ENCODE data around the gene G6PC2. TPM values are rescaled to one million over a fixed set of nuclear protein-coding genes. Genes with fewer than 3 reads are reported as not detected.
A peak's percentile ranks its signal among the peaks of the same experiment; 100 is the strongest.

The G6PC2 gene
- total RNA-seq, 1 donor from 2014 or later: not detected

GRCh38 chr2:168889635-168890005, 11.5 kb upstream of the G6PC2 start:
- Mint-ChIP-seq H3K4me3 (ENCODE audit: unreplicated experiment) (peak overlapping the region; percentile 93), H3K36me3 (ENCODE audit: low read depth, unreplicated experiment) (no peaks in the 10 kb centered on the region), H3K4me1 (ENCODE audit: low read depth, unreplicated experiment) (no peaks in the 10 kb centered on the region), H3K27ac (ENCODE audit: unreplicated experiment) (no peak overlapping the region), H3K9me3 (ENCODE audit: unreplicated experiment) (no peaks in the 10 kb centered on the region), H3K27me3 (ENCODE audit: low read depth, unreplicated experiment) (peaks cover 6% of the 10 kb centered on the region)
- H3K4me3 ChIP-seq (ENCODE audit: insufficient read depth, low read depth, low read length): peak overlapping the region; percentile 79
- H3K4me2 ChIP-seq (ENCODE audit: low read length): peak overlapping the region; percentile 88
- H3K36me3 ChIP-seq (ENCODE audit: insufficient read depth, low read length): no peaks in the 10 kb centered on the region
- H2AFZ ChIP-seq (ENCODE audit: low read depth, low read length): peak overlapping the region; percentile 92
- peak overlapping the region; percentile 83 for H3K9ac ChIP-seq (ENCODE audit: low read length)
- peak overlapping the region; percentile 47 for H3K27ac ChIP-seq (ENCODE audit: low read depth, low read length)
- H3K27me3 ChIP-seq (ENCODE audit: insufficient read depth, low read length): no peaks in the 10 kb centered on the region
- H4K20me1 ChIP-seq (ENCODE audit: insufficient read depth, low read length): no peaks in the 10 kb centered on the region
- FAIRE-seq (no peak), DNase-seq (ENCODE audit: low read depth) (no peak)
- H3K79me2 ChIP-seq (ENCODE audit: insufficient read depth, low read length): peaks cover 19% of the 10 kb centered on the region
- TF ChIP-seq CTCF (IDR thresholded peaks at IDR 0.05; ENCODE audit: insufficient read depth, low read depth, low read length): no peak
- TF ChIP-seq EZH2 (IDR thresholded peaks at IDR 0.05; ENCODE audit: insufficient read depth, low read length): no peak
- H3K9me3 ChIP-seq (ENCODE audit: insufficient read depth, low read depth, low read length): no peaks in the 10 kb centered on the region
- no peaks in the 10 kb centered on the region for H3K4me1 ChIP-seq (ENCODE audit: insufficient read depth, low read length)

- peak within 1 kb of the TSS; percentile 47 for H3K27ac ChIP-seq (ENCODE audit: low read depth, low read length)
- TF ChIP-seq CTCF (IDR thresholded peaks at IDR 0.05; ENCODE audit: insufficient read depth, low read depth, low read length) (no peak), EZH2 (IDR thresholded peaks at IDR 0.05; ENCODE audit: insufficient read depth, low read length) (no peak)
- H2AFZ ChIP-seq (ENCODE audit: low read depth, low read length): peak within 1 kb of the TSS; percentile 92
- DNase-seq (ENCODE audit: low read depth) (peak; percentile 71), FAIRE-seq (peak; percentile 80)
- H4K20me1 ChIP-seq (ENCODE audit: insufficient read depth, low read length): no peaks in the 10 kb centered on the region
- peak within 1 kb of the TSS; percentile 83 for H3K9ac ChIP-seq (ENCODE audit: low read length)
- H3K4me1 Mint-ChIP-seq (ENCODE audit: low read depth, unreplicated experiment): no peaks in the 10 kb centered on the region
- peaks cover 6% of the 10 kb centered on the region for H3K27me3 Mint-ChIP-seq (ENCODE audit: low read depth, unreplicated experiment)
- H3K4me1 ChIP-seq (ENCODE audit: insufficient read depth, low read length): no peaks in the 10 kb centered on the region
- H3K4me2 ChIP-seq (ENCODE audit: low read length): peak within 1 kb of the TSS; percentile 88
- peak within 1 kb of the TSS; percentile 79 for H3K4me3 ChIP-seq (ENCODE audit: insufficient read depth, low read depth, low read length)
- peaks cover 19% of the 10 kb centered on the region for H3K79me2 ChIP-seq (ENCODE audit: insufficient read depth, low read length)
- H3K4me3 Mint-ChIP-seq (ENCODE audit: unreplicated experiment): peak within 1 kb of the TSS; percentile 93
- H3K27ac Mint-ChIP-seq (ENCODE audit: unreplicated experiment): peak within 1 kb of the TSS; percentile 9
- H3K36me3 Mint-ChIP-seq (ENCODE audit: low read depth, unreplicated experiment): no peaks in the 10 kb centered on the region
- H3K36me3 ChIP-seq (ENCODE audit: insufficient read depth, low read length): no peaks in the 10 kb centered on the region
- no peaks in the 10 kb centered on the region for H3K9me3 ChIP-seq (ENCODE audit: insufficient read depth, low read depth, low read length)
- H3K27me3 ChIP-seq (ENCODE audit: insufficient read depth, low read length): no peaks in the 10 kb centered on the region
- no peaks in the 10 kb centered on the region for H3K9me3 Mint-ChIP-seq (ENCODE audit: unreplicated experiment)
These were observed 10.9 kb upstream of the G6PC2 start, which contains the start of gene SPC25 for GRCh38 chr2:168890006-168890782. TSS of gene SPC25 (minus strand) at chr2:168890430. CDS start at chr2:168889519, 911 bp downstream.

- peaks cover 8% of the 10 kb centered on the region for H3K27me3 Mint-ChIP-seq (ENCODE audit: low read depth, unreplicated experiment)
These were observed 8.8 kb upstream of the G6PC2 start for GRCh38 chr2:168892327-168892726.

More at GRCh38 chr2:168892327-168892726, 8.8 kb upstream of the G6PC2 start:
- peaks cover 15% of the 10 kb centered on the region for H3K79me2 ChIP-seq (ENCODE audit: insufficient read depth, low read length)
- H3K27ac ChIP-seq (ENCODE audit: low read depth, low read length): no peak overlapping the region
- H3K4me2 ChIP-seq (ENCODE audit: low read length): no peak overlapping the region
- FAIRE-seq (no peak), DNase-seq (ENCODE audit: low read depth) (no peak)
- no peak overlapping the region for H3K4me3 ChIP-seq (ENCODE audit: insufficient read depth, low read depth, low read length)
- Mint-ChIP-seq H3K9me3 (ENCODE audit: unreplicated experiment) (no peaks in the 10 kb centered on the region), H3K4me1 (ENCODE audit: low read depth, unreplicated experiment) (no peaks in the 10 kb centered on the region), H3K36me3 (ENCODE audit: low read depth, unreplicated experiment) (no peaks in the 10 kb centered on the region), H3K27ac (ENCODE audit: unreplicated experiment) (no peak overlapping the region), H3K4me3 (ENCODE audit: unreplicated experiment) (no peak overlapping the region)
- no peak for TF ChIP-seq CTCF (IDR thresholded peaks at IDR 0.05; ENCODE audit: insufficient read depth, low read depth, low read length)
- no peak for TF ChIP-seq EZH2 (IDR thresholded peaks at IDR 0.05; ENCODE audit: insufficient read depth, low read length)
- H4K20me1 ChIP-seq (ENCODE audit: insufficient read depth, low read length): no peaks in the 10 kb centered on the region
- no peaks in the 10 kb centered on the region for H3K36me3 ChIP-seq (ENCODE audit: insufficient read depth, low read length)
- H3K9me3 ChIP-seq (ENCODE audit: insufficient read depth, low read depth, low read length): no peaks in the 10 kb centered on the region
- no peak overlapping the region for H3K9ac ChIP-seq (ENCODE audit: low read length)
- H3K4me1 ChIP-seq (ENCODE audit: insufficient read depth, low read length): no peaks in the 10 kb centered on the region
- no peak overlapping the region for H2AFZ ChIP-seq (ENCODE audit: low read depth, low read length)
- no peaks in the 10 kb centered on the region for H3K27me3 ChIP-seq (ENCODE audit: insufficient read depth, low read length)

All from astrocyte (in vitro differentiated cells and primary cell).